ENCODE data around the gene TCF23.

The TCF23 gene

DNA sequence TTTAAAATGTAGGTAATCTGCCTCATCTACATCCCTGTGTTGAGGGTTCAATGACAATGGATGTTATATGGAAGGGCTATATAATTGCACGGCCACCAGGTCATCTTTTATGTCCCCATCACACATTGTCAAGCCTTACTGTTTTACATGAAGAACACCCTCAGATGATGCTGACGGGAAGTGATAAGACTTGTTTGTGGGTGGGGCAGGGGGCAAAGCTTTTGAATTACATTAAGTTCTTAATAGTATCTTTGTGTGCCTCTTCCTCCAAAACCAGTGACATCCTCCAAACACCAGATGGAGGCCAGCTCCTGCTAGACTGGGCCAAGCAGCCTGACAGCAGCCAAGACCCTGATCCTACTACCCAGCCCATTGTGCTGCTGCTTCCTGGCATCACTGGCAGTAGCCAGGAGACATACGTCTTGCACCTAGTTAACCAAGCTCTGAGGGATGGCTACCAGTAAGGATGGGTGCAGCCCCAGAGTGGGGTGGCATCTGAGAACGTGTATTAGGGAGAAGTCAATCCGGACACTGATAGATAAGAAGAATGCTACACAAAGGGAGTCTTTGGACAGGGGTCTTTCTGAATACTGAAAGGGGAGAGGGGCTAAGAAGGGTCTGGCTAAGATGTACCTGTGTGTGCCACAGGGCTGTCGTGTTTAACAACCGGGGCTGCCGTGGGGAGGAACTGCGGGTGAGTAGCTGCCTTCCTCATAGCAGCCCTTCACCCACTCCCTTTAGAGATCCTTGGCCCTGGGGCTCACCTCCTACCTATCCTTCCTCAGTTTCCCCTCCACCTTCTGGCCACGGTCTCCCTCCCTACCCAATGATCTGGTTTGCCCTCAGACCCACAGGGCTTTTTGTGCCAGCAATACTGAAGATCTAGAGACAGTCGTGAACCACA, 19.9 kb upstream of the TCF23 start:
- DNase-seq (ENCODE audit: low read depth), result no peak

DNA sequence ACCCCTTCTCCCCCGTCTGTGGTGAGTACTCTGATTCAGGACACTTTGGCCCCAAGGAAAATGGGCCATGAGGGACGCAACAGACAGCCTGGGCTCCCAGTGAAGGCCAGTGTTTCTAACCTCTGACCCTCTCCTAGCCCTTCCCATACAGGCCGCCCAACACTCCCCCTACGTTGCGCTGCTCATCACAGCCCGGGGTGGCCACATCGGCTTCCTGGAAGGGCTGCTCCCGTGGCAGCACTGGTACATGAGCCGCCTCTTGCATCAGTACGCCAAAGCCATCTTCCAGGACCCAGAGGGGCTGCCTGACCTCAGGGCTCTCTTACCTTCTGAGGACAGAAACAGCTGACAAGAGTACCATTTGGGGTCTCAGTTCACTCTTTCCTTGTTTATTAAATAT, 18.4 kb upstream of the TCF23 start:
- DNase-seq (ENCODE audit: low read depth), result no peak

DNA sequence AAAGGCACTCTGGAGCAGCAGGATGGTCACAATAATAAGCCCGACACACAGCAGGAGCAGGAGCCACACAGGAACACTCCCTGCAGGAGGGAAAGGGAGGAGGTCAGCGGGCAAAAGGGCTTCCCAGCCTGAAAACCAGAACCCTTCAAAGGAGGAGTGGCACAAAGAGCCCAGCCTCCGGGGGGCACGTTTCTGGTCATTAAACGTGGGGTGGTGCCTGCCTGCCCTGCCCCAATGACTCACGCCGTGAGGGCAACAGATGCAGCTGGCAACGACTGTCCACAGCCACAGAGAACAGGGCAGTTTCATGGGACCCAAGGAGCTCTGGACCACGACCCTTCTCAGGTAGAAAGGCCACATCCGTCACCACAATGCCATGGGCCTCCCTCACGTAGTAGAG, 17.4 kb upstream of the TCF23 start:
- DNase-seq (ENCODE audit: low read depth), result no peak

DNA sequence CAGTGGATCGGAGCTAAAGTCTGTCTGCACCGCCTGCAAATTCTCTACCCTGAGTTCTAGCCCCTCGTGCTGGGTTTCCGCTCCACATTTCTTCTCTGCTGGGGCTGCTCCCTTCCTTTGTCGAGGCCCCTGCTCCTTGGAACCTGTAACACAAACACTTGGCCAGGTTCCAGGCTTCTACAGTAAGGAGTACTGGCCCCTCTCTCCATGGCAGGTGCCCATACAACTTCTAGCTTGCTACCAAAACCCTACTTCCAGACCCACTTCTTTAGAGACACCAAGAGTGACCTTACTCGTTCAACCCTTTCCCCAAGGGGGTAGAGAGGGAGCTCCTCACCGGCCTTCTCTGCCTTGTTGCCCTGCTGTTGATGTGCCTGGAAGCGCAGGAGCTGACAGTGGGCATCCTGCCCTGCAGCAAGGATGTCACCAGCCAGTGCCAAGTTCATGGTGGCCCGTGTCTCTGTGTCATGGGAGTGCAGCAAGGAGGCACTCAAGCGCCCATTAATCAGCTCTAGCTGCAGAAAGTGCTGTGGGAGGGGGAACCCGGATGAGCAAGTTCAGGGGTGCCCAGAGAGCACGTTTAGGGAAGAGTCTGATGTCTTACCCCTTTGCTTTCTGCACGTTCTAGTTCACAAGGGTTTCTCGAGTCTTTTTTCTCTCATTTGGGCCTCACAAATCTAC, 15.5 kb upstream of the TCF23 start:
- DNase-seq (ENCODE audit: low read depth), result no peak

DNA sequence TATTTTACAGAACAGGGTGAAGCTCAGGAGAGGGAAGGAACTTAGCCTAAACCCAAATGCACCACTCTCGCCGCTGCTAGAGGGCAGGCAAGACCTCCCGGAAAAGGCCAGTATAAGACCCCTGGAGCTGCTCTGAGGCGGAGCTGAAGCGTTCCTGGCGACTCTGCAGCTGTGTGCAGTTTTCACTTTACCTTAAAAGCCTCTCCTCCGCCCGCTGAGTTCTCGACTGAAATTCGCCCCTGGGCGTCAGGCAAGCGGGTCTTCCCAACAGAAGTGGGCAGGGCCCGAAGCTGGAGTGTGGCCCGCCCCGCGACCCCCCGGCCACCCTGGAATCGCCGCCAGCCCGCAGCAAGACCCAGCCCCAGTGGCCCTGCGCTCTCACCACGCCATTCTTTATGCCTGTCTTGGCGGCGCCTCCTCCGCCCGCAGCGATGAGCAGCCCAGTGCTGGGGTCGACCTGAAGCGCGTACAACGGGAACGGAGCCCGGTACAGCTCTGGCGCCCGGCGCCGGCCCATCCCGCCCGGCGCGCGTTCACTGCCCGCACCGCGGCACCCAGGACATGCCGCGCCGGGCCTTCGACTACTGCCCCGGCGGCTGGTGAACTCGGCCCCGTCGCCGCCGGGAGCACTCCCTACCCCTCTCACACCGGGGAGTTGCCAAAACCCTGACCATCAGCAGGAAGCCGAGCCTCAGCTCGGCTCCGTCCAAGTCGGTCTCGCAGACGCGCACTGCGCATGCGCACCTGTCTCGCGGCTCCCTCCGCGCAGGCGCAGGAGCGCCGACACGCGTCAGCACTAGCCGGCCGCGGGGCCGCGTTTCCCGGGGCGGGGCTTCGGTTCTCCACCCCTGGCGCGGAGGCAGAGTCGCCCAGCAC, 14.7 kb upstream of the TCF23 start, which contains the start of gene PREB:
TSS of gene PREB (minus strand) at position 732 of the 876 bp plus-strand sequence. CDS start at position 517, 215 bp downstream.
- DNase-seq (ENCODE audit: low read depth), result peak; percentile 91

DNA sequence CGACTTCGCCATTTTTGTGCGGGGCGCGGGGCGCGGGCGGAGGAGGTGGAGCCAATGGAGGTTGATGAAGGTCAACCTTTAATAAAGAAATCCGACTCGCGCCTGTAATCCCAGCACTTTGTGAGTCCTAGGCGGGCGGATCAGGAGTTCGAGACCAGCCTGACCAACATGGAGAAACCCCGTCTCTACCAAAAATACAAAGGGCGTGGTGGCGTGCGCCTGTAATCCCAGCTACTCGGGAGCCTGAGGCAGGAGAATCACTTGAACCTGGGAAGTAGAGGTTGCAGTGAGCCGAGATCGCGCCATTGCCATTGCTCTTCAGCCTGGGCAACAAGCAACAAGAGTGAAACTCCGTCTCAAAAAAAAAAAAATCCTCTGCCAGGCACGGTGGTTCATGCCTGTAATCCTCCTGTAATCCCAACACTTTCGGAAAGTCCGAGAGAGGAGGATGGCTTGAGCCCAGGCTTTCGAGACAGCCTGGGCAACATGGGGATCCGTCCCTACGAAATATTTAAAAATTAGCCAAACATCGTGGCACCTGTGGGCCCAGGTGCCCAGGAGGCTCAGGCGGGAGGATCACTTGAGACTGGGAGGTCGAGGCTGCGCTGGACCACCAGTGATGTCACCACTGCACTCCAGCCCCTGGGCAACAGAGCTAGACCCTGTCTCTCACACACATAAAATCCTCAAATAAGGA, 13.9 kb upstream of the TCF23 start:
- DNase-seq (ENCODE audit: low read depth), result no peak

DNA sequence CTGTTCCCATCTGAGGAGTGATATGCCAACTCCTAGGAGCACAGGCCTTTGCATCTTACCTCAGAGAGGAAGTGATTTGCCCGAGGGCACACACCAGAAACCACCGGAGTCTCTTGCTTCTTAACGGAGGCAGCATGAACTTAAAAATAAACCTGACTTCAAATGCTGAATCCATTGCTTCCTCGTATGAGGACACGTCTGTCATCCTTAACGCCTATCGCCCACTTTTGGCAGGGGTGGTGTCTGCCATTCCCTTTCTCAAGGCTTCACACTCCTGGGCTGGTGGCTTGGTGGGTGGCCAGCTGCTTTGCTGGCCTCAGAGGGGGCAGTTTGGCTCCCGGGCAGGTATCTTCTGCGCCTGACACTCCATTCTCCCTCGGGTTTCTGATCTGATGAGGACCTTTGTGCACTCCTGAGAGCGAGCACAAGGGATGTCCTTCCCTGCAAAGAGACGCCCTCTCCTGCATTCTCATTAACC, 13.3 kb upstream of the TCF23 start:
- no peak for DNase-seq (ENCODE audit: low read depth)

DNA sequence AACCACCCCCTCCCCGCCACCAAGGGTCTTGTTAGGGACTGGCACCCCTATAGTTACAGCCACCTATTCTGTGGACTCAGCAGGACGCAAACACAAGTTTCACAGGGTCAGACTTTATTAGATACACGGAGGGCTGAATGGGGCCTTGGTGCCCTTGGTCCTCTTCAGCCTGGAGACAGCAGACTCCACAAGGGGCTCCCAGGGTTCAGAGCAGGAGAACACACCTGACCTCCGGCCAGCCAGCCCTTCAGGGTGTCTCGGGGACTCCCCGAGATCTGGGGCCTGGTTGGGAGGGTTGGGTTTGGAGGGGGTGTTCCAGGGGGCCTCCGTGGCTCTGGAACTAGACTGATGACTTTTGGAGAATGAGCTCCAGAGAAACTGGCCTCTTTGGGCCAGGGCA, 12.1 kb upstream of the TCF23 start:
- DNase-seq (ENCODE audit: low read depth), result no peak

DNA sequence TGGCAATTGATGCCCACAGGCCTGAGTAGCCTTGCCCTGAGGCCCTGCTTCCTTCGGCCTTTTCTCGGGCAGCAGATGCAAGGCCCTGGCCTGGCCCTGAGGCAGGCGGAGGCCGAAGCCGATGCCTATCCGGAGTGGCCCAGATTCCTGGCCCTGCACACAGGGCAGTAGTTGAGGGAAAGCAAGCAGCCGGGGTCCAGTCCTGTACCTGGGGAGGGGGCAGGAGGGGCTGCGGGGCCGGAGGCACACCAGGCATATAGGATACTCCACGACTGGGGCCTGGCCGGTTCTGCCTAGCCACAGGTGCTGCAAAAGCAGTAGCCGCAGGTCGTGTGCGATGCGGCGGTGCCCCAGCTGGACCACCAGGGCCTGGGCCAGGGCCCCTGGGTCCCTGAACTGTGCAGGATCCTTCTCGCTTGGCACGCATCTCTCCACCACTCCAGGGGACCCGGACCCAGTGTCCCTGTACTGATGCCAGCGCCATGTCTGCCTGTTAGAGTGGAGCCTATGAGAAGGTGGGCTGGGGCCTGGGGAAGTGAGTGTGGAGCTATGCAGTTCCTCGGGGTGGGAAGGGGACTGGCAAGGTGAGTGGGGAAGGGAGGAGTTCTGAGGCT, 11.4 kb upstream of the TCF23 start:
- DNase-seq (ENCODE audit: low read depth), result no peak

DNA sequence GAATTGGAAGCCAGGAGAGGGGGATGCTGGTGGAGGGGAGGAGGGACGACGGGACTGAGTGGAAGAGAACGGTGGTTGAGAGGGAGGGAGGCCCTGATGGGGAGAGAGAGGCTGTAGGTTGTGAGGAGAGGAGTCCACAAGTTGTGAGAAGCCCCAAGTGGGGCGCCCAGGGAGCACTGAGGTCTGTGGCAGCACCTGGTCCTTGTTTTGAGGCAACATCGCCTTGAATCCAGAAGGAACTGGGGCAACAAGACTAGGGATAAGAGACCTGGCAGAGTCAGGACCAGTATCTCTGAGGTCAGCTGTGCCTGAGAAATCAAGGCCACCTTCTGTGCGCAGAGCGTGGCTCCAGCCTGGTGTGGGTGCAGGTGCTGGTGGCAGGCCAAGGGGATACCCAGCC, 10.7 kb upstream of the TCF23 start:
- no peak for DNase-seq (ENCODE audit: low read depth)

DNA sequence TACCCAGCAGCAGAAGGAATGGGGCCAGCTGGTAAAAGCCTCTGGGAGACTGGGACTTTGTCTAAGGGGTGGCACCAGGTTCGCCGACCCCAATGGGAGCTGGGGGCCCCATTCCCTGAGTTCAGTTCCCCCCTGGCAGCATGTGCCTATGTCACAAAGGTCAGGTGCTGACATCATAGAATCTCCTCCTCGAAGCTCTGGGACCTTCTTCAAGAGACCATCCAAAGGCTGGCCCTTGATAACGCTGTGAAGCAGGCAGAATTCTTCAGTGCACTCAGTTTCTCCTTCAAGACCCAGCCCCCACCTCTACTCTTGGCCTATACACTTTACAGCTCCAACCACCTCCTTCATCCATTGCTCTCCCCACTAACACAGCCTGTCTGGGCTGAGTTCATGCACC, 9.5 kb upstream of the TCF23 start, which contains the start of gene PRR30:
TSS of gene PRR30 (minus strand) at position 101 of the 400 bp plus-strand sequence. CDS start 1,081 bp downstream, outside the sequence.
- DNase-seq (ENCODE audit: low read depth), result no peak

DNA sequence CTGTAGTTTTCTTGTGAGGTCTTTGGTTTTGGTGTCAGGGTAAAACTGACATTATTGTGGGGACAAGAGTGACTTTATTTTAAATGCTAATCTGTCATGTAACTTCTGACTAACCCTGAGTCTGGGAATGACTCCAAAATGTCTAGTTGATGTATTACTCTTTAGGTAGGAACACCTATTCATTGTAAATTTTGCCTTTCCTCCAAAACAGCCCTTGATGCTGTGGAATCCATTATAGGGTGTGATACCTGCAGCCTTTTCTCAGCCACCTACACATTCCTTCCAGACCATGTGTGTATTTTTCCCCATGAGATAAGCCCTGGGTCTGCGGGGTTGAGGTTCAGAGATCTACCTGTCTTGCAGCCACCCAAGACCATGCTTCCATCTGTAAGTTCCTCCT, 5.5 kb upstream of the TCF23 start:
- DNase-seq (ENCODE audit: low read depth), result no peak

DNA sequence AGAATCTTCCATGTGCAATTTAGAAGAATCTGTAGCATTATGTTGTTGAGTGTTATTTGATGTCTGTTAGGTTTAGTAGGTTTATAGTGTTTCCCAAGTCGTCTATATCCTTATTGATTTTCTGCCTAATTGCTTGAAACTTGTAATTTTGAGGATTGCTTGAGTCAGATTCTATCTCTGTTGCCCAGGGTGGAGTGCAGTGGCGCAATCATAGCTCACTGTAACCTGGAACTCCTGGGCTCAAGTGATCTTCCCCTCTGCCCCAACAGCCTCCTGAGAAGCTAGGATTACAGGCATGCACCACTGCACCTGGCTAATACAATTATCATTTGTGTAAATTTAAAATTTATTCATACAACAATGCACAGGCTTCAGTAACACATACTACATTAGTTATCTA, 3.1 kb upstream of the TCF23 start:
- no peak for DNase-seq (ENCODE audit: low read depth)

DNA sequence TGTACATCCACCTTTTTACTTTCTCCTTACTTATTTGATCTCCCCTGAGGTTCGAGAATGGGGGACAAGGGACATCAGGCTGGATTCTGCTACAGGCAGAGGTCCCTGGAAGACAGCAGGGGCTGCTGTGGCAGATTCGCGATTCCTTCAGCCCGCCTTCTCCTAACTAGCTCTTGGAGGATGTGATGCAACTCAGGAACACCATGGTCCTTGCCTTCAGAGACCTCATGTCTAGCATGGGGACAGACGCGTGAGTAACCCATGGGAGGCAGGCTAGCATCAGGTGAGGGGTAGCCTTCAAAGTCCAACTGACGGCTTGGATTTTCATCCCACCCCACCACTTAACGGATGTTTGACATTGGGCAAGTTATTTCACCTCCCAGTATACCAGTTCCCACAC, 869 bp upstream of the TCF23 start:
- DNase-seq (ENCODE audit: low read depth), result no peak

DNA sequence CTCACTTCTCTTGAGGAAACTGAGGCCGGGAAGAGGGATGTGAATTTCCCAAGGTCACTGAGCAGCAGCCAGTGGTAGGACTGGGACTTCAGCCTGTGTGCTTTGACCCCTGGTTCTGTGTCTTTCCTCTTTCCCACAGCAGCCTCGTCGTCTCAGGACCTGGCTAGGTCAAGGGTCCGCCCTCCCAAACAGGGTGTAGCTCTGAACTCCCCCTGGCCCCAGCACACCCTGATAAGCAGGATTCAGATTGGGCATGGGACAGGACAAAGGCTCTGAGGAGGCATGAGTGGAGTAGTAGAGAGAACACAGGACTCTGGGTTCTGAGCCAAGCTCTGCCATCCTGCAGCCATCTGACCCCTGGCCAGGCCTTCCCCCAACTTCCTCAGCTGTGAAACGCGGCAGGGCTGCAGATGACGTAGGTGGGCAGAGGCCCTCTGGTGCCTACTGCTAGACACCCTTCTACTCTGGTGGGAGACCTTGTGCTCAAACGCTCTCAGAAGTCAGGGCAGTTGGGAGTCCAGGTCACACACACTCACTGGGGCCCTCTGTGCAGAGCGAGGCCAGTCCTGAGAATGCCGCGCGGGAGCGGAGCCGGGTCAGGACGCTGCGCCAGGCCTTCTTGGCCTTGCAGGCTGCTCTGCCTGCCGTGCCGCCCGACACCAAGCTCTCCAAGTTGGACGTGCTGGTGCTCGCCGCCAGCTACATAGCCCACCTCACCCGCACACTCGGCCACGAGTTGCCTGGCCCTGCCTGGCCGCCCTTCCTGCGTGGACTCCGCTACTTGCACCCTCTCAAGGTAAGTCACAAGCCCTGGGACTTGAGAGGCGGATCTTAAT, 984 bp downstream of the TCF23 start:
- DNase-seq (ENCODE audit: low read depth), result no peak

DNA sequence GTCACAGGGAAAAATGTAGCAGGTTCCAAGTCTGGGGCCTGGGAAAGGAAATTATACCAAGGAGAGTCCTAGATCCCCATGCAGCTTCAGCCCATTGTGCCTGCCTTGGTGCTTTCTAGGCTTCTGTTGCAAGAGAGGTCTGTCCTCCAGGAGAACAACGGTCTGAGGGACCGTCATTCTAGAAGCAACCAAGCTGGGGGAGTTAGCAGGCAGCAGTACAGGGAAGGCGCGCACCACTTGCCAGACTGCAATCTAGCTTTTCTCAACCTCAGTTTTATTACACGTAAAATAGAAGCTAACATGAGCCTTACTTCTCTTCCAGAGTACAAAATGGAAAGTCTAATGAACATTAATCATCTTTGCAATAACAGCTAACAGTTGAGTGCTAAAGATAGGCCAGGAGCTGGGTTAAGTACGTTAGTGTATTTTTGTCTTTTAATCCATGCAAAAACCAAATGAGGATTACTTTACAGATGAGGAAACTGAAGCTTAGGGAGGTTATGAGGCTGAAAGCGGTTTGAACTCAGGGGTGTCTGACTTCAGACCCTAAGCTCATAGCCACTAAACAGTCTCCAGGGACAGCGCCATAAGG, 1.9 kb downstream of the TCF23 start:
- no peak for DNase-seq (ENCODE audit: low read depth)

DNA sequence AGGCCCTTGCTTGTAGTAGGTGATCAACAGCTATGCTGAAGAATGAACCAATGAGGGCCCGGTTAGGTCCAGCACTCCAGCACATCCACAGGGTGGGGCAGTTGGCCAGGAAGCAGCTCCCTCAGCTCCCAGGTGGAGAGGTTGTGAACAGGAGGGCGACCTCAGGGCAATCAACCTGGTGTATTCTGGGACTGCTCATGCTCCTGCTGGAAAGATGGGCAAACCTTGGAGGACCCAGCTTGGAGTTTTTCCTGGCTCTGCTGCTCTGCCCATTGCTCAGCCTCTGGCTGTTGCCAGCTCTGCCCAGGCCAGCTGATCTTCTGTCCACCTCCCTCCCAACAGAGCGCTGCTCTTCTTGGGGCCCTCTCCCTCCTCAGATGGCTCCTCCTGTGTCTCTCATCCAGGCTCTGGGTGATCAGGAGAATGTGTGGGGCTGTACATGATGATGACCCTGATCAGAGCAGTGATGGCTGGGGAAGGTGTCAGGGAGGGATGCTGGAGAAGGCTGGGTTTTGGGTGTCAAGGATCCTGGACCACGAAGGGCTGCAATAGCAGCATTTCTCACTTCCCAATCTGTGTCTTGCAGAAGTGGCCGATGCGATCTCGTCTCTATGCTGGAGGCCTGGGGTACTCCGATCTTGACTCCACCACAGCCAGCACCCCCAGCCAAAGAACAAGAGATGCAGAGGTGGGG, 3.4 kb downstream of the TCF23 start:
- no peak for DNase-seq (ENCODE audit: low read depth)

DNA sequence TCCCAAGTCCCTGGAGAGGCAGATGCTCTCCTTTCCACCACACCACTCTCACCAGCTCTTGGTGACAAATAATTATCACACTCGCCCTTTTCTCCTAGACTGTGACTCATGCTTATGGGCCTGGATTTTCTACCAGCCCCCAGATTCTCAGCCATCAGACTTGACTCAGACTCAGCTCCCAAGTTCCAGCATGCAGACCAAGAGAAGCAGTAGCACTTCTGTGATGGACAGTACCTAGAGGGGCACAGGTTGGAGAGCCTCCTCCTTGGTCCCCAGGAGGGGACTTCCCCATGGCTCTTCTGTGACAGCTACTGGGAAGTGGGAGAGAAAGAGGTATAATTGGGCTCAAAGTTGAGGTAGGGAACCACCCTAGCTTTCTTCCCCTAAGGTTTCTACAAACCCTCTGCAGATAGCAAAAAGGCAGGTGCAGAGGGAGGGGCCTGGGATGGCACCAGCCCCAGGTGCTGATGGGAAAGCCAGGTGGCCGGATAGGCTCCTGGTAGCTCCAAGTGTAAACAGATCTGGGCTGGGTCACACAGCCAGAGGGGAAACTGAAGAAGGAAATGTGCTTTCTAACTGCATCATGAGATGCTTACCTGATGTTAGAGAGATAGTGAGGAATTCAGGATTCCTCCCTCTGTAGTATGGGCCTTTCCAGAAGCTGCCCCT, 4.1 kb downstream of the TCF23 start:
- peak; percentile 49 for DNase-seq (ENCODE audit: low read depth)

DNA sequence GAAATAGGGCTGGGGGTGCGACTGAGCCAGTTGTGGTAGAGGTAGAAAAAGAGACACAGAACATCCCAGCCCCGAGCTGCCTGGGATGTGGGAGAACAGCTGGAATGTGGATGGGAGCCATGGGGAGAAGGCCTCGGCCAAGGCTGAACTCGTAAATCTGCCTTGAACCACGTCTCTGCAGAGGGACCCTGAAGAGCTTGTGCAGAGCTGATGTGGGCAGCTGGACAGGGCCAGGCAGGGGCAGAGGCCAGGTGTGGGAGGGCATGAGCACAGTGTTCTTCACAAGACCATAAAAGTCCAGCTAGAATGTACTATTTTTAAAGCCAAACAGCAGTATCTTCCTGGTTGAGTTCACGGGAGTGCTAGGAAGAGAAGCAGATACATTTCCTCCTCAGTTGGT, 5.7 kb downstream of the TCF23 start:
- DNase-seq (ENCODE audit: low read depth), result no peak

All from iris pigment epithelial cell (primary cell).